Choroid plexus epithelial cell (primary cell): ENCODE data around the gene PODXL2.
A peak's percentile ranks its signal among the peaks of the same experiment; 100 is the strongest.

Experiments used
- DNase-seq: peaks from one replicate; pipeline ENCODE4 v3.0.0-alpha.2; 2010; ENCODE audit warnings: low read depth
- H3K4me3 ChIP-seq: 2 replicates; pipeline ENCODE4 v1.5.1; 2011; ENCODE audit warnings: low read depth, mild to moderate bottlenecking, control low read depth, low read length, moderate library complexity
- TF ChIP-seq, protein P1 (sequence below): conservative IDR thresholded peaks from 2 replicates; pipeline ENCODE4 v1.5.1; 2011; ENCODE audit warnings: low read depth, mild to moderate bottlenecking, control low read depth, inconsistent platforms, low read length, moderate library complexity

The PODXL2 gene, protein sequence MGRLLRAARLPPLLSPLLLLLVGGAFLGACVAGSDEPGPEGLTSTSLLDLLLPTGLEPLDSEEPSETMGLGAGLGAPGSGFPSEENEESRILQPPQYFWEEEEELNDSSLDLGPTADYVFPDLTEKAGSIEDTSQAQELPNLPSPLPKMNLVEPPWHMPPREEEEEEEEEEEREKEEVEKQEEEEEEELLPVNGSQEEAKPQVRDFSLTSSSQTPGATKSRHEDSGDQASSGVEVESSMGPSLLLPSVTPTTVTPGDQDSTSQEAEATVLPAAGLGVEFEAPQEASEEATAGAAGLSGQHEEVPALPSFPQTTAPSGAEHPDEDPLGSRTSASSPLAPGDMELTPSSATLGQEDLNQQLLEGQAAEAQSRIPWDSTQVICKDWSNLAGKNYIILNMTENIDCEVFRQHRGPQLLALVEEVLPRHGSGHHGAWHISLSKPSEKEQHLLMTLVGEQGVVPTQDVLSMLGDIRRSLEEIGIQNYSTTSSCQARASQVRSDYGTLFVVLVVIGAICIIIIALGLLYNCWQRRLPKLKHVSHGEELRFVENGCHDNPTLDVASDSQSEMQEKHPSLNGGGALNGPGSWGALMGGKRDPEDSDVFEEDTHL

DNA sequence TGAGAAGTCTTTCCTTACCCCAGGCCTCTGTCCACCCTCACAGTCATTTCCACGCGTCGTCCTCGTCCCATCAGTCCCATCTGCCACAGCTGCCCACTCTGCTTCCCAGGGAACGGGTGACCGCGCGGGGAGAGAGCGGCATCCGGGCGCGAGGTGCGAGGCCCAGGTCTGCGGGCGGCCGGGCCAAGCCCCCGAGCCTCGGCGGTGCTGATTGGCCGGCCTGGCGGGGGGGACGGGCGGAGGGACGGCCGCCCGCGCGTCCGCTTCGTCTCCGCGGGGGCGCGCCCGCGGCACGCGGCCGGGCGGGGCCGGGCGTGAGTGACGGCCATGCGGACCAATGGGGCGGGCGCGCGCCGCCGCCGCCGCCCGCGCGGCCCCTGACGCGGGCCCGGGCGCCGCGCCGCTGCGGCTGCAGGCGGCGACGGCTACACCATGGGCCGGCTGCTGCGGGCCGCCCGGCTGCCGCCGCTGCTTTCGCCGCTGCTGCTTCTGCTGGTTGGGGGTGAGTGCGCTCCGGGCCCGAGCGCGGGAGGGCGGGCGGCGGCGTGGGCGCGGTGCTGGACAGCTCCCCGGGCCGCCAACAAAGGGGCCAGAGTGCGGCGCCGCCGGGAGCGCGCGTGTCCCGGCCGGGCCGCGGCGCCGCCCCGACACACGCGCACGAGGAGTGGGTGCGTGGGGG lies at the start of gene PODXL2:
Gene PODXL2 (plus strand): TSS at position 398 of the 679 bp plus-strand sequence. CDS start 35 bp downstream, at position 433.
- TF ChIP-seq, protein P1, sequence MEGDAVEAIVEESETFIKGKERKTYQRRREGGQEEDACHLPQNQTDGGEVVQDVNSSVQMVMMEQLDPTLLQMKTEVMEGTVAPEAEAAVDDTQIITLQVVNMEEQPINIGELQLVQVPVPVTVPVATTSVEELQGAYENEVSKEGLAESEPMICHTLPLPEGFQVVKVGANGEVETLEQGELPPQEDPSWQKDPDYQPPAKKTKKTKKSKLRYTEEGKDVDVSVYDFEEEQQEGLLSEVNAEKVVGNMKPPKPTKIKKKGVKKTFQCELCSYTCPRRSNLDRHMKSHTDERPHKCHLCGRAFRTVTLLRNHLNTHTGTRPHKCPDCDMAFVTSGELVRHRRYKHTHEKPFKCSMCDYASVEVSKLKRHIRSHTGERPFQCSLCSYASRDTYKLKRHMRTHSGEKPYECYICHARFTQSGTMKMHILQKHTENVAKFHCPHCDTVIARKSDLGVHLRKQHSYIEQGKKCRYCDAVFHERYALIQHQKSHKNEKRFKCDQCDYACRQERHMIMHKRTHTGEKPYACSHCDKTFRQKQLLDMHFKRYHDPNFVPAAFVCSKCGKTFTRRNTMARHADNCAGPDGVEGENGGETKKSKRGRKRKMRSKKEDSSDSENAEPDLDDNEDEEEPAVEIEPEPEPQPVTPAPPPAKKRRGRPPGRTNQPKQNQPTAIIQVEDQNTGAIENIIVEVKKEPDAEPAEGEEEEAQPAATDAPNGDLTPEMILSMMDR: no peak
- peak within 1 kb of the TSS; percentile 43 for H3K4me3 ChIP-seq
- peak; percentile 59 for DNase-seq

DNA sequence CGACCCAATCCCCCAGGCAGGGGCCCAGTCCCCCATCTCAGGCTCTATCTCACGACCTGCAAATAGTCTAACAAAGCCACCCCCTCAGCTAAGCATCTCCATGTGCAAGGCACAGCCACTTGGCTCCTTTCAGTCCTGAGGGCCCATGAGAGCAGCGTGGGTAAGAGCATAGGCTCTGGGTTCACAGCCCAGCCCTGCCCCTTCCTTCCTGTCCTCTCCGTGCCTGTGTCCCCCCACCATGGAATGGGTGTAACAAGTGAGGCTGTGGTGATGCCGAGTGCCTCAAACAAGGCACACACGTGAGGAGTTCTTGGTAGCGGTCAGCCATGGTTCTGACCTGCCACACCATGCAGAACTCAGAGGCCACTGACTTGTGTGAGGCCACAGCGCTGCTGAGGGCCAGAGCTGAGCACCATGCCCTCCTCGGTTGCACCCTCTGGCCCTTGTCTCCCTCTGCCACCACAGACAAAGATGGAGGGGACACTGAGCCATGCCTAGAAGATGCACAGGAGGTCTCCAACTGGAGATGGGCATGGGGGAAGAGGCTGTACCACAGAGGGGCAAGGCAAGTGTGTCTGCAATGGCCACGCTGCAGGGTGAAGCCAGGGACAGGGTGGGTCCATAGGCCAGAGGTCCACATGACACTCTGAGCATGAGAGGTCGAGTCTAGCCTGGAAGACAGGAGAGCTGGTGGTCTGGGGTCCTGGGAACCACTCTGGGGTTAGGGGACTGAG lies 48.5 kb upstream of the PODXL2 start:
- no peak for DNase-seq
- TF ChIP-seq, protein P1: no peak

DNA sequence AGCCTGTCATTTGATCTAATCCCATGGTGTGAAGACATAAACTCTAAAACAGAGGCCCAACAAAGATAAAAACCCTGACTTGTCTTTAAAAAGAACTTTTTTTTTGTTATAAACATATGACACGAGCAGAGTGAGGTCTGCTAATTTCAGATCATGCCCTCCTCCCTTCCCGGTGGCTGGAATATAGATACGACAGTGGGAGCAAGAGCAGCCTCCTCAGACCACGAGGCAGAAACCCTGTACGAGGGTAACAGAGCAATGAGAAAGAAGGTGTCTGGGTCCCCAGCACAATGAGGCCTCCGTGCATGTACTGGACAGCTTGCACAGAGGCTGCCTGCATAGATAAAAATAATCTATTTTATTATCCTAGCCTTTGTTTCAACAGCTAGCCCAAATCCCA lies 44.3 kb upstream of the PODXL2 start:
- TF ChIP-seq, protein P1: no peak
- H3K4me3 ChIP-seq: no peak overlapping the region
- no peak for DNase-seq

More for the DNA sequence above, 48.5 kb upstream of the PODXL2 start:
- no peak overlapping the region for H3K4me3 ChIP-seq

DNA sequence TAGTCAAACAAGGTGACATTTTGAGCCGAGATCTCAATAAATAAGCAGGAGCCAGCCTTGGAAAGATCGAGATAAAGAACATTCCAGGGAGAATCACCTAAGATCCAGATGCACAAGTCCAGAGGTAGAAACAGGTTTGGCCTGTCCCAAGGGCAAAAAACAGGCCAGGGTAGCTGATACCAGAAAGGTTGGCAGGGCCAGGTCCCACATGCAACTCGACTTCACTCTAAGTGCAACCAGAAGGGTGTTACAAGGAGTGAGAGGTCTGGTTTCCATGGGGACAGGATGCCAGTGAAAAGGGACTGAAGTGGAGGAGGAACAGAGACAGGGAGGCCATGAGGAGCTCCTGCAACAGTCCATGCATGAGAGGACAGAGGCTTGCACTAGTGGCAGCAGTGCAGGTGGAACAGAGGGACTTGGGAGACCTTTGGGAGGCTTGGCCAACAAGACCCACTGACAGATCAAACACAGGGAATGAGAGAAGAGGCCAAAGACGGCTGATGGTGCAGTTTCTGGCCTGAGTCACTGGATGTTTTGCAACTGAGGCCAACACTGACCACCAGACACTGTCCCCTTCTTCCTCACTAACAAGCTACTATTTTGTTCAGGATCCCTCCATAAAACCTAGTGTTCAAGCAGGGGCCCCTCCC lies 43.7 kb upstream of the PODXL2 start:
- DNase-seq: peak; percentile 43
- TF ChIP-seq, protein P1: no peak
- no peak overlapping the region for H3K4me3 ChIP-seq

DNA sequence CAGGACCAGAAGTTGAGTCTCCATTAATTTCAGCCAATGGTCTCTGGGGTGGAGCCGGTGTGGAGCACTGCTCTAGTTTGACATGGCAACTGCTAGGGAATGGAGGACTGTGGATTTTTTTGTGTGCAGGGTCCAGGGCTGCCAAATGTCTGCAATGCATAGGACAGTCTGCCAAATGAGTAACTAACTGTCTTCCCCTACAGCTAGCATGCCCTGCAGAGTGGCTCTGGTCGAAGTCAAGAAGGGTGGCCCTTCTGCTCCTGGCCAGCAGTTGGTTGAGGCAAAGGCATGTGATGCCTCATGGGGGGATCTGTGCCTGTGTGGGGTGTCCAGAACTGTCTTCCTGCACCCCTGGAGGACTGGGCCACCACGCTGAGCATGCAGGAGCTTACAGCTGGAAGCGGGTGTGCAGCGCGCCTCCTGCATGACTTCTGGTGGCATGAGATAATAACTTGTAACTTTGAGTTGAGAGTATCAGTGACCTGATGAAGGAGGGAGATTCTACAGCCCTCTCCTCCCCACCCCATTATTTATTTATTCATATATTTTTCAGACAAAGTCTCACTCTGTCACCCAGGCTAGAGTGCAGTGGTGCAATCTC lies 43.1 kb upstream of the PODXL2 start:
- no peak for DNase-seq
- H3K4me3 ChIP-seq: no peak overlapping the region
- TF ChIP-seq, protein P1: no peak

DNA sequence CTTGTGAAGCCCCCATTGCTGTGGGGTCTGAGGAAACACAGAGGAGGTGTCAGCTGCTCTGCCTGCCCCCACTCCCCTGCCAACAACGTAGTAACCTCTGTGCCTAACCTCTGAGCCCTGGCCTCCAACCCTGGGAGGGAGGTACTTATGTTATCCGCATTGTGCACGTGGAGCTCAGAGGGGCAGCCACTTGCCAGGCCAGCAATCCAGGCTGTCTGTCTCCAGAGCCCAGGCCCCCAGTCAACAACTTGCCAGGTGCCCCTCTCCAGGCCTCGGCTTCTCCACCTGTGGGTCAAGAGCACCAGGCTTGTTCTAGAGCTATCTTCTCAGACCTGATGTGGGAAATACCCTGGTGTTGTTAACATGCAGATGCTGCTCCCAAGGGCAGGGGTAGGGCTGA lies 41.1 kb upstream of the PODXL2 start:
- TF ChIP-seq, protein P1: no peak
- no peak overlapping the region for H3K4me3 ChIP-seq
- DNase-seq: no peak
